GM18867 (cell line): Measurements from ENCODE around the gene PEMT.

Experiments used
- ATAC-seq: cut with Tn5 transposase; IDR thresholded peaks from one replicate; pipeline ENCODE4 v1.9.1; 2021; ENCODE audit warnings: mild to moderate bottlenecking, moderate library complexity; ENCODE audit not compliant: unreplicated experiment

The PEMT gene

DNA sequence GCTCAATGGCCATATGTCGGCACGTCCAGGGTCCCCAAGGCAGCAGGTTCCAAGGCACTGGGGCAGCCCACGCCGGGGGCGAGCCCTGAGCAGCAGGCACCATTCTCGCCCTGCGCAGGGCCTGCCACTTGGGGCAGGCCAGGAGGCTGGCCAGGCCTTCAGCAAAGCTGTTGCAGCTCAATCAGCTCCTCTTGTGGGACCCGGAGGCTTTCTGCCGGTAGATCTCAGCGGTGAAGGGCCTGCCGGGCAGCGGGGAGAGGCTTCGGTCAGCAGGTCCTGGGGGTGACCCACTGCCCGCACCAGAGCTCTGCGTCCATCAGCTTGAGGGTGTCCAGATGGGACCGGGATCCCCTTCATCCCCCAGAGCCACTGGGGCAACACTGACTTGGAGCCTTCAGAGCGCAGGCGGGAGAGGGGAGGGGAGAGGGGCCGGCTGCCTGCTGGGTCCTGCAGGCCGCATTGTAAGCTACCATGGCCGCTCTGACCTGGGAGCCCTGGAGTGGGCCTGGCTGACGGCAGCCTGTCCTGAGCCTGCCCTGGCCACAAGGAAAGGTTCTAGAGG lies 85.8 kb downstream of the PEMT start:
- no peak for ATAC-seq

DNA sequence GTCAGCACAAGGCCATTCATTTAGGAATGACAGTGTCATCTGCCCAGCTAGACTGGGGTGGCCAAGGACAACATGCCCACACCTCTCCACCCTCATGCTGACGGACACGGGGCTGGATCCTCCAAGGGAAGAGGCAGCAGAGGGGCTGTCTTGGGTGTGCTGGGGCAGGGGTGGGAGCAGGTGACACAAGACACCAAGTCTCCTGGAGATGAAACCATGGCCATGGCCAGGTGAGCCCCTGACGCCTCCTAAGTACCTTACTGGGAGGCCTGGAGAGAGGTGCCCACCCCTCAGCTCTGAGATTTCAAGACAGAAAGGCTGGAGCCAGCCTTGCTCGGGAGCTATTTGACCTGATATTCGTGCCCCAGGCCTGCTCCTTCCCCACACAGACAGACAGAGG lies 86.4 kb downstream of the PEMT start:
- no peak for ATAC-seq

DNA sequence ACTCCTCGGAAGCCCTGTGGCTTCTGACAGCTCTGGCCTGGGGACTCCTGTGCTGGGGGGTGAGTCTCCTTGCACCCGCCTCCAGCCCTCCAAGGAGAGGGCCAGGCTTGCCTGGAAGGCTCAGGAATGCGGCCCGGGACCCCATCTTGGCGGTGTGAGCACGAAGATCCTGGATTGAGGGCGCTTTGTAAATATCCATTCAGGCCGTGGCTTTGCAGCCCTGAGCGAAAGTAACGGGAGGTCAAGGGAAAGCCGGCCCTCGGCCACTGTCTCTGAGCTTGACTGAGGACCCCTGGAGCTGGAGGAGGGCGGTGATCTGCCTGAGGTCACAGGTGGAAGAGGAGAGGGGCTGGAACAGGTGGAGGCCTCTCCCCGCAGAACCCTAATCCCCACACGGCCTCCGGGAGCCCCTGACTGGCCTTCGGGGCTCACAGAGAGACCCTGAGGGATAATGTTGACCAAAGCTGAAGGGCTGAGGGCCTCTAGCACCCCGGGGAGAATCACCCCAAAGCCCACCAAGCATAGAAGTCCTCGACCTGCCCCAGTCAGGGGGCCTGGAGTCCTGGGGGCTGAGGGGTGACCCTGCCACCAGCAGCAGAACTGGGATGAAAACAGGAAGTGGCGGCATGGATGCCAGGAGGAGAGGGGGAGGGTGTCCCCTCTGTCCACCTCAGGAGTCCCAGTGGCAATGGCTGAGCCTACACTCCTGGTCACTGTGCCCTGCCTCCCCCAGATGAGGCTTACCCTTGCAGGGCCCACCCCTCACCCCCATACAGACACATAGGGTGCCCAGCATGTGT lies 87.0 kb downstream of the PEMT start:
- no peak for ATAC-seq

DNA sequence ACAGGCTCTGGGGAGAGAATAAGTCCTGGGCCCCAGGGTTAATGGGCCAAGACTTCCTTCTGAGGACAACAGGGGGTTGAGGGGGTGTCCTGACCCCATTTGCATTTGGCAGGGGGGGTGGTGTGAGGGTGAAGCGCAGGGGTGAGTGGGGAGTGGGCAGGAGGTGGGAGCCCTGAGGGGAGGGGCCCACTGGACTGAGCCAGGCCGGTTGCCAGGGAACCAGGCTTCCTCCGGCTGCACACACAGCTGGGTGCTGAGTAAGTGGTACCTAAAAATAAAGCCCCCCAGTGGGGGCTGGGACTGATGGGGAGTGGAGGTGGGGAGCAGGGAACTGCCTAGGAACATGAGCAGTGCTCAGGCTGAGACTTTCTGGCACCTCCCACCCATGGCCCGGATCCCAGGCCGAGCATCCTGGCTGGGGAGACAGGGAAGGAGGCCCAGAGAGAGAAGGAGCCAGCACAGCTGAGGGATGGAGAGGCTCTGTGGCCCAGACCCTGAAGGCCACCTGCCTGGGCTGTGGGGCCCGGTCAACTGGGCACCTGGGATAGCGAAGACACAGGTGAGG lies 87.9 kb downstream of the PEMT start:
- no peak for ATAC-seq

DNA sequence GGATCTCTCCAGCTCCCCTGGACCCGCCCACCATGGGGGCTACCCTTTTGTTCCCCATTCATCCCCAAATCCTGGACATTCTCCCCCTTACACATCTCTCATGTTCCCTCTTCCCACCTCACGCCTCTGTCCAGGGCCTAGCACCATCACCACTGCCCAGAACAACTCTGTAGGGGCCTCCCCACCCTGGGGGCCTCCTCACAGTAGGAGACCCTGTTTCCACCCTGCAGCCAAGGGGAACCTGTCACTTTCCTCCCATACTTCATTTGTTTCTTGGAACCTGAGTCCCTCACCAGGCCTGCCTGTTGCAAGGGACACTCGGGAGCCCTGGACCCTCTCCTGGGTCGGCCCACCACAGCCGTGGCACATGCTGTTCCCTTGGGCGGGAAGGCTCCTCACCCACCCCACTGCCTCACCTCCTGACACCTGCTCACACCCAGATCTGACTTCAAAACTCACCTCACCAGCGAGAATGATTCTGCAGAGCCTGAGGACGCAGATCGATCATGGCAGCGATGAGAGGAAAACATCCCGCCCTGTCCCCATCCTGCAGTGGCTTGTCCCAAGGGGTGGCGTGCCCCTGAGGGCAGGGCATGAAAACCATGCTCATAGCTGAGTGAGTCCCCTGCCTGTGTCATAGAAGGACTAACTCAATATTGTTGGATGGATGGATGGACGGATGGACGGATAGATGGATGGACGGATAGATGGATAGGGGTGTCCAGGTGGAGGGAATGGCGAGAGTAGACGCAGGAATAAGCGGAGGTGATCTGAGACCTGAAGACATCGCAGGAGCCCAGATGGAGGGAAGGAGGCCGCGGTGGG lies 88.6 kb downstream of the PEMT start:
- ATAC-seq: no peak

DNA sequence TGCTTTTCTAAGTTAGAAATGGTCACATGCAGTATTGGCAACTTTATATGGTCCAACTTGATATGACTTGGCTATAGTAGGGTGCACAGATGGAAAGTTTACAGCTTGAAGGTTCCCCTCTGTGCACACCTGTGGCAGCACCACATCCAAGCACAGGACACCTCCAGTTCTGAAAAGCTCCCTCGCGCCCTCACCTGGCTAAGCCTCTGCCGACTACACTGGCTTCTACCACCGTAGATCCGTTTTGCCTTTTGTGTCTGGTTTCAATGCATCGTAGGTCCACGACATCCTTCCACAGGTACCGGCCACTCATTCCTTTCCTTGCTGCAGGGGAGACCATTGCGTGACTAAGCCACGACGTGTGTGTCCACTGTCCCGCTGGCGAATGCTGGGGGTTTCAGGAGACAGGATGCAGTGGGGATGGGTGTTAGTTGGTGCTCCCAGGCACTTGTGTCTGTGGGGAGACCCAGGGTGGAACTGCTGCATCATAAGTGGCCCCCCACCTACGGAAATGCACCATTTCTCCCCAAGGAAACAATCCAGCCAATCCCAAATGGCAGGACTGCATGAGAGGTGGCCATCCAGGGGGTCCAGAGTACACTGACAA lies 90.4 kb downstream of the PEMT start:
- no peak for ATAC-seq

DNA sequence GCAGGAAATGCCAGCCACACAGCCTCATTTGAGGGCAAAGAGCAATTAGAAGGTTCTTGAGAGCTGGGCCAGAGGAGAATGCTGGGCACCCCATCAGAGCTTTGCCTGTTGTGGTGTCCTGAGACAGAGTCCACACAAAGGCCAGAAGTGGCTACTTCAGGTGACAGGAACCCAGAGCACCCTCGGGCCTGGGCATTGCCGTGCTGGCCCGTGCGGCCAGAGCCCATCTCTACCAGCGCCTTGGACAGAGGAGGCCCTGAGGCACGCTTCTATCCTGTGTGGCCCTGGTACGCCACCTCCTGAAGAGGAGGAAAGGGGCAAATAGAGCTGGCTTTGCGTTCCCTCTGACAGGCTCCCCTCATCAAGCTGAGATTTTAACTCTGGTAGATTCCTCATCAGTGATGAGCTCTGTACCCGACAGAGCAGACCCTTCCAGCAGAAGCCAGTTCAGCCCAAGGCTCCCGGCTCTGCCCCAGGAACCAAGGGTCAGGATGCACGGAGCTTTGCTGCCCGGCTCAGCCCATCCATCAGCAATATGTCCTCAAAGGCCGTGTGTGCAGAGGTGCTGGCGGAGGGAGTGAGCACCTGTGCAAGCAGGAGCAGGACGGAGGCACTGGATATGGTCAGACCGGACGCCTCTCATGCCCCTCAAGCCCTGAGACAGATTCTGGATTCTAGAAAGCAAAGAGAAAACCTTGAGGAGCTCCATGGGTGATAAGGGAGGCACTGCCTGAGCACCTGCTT lies 91.9 kb downstream of the PEMT start:
- no peak for ATAC-seq

DNA sequence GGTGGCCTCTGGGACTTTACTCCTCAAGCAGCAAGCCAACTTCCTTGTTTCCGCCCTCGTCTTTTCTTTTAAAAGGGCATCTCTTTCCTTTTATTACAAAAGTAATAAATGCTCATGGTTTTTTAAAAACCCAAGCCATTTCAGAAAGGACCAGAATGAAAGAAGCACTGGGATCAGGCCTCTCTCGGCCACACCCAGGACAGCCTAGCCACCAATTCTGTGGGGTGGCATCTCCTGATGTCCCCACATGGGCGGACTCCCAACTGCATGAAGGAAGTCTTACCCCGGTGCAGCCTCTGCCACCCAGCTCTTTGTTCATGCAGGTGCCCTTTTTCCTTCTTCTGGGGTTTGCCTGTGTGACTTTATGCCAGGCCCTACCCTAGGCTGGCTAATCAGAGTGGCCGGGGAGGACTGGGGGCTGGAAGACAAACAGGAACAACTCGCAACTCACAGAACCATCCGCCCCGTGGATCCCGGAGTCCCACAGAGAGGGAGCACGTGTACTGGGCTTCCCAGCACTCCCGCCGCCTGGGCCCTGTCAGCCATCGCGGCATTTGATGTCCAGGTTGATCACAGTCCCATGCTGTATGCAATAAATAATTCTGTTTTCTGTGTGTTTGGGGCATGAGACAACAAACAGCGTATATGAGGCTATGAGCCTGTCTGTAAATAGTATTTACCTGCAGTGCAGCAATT lies 92.8 kb downstream of the PEMT start:
- ATAC-seq: no peak

DNA sequence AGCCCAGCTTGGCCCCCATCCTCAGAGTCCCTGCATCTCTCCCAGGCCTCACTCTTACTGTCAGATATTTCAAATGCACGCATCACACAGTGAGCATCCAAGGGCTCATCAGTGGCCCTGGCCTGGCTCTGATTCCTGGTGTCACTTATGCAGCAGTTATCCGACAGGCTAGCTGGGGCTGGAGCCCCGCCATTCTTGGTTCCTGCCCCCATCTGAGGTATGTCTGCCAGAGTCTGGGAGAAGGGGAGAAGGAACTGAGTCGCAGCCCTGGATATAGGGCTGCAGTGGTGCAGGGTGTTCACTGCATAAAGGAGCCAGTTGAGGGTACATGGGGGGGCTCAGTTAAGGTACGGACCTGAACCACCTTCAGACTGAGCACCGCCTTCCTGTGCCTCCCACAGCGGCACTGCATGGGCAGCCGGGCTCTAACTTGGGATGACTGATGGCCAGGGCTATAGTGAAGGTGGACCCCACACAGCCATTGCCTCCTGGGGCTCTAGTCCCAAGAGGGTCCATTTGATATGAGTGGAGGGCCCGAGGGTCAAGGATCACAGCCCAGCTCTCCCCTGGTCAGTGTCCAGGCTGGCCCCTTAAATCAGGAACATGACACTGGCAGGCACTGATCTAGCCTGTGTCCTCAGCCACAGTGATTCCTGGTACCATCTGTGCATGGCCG lies 93.5 kb downstream of the PEMT start:
- no peak for ATAC-seq

DNA sequence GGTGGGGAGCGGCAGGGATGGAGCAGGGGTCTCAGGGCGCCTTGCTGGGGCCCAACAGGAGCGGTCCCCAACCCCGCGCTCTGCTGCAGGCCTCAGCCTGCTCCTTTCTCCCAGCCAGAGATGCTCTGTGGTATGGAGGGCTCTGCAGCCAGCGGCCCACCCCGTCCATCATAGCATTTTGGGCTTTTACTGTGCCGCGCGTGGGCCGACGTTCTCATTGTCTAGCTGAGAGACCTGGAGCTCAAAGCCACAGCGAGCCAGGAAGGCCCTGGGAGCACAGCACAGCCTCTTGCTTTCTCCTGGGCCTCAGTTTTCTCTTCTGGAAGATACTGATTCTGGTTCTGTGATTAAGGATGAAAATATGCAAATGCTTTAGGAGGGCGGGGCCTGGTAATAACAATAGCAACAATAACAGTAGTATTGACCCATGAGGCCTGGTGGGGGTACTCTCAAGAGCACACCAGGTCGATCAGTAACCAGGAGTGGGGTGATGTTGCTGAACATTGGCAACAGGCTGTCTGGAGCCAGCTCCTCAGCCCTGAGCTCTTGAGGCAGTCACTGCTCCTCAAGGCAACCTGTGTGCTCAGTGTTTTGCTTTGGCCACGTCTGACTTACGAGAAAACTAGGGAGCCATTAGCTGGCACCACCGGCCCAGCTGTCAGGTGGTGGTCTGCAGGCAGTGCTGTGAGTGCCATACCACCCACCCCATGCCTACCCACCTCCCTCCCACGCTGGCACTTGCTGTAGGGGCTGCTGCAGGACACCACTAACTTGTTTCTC lies 94.3 kb downstream of the PEMT start:
- no peak for ATAC-seq

DNA sequence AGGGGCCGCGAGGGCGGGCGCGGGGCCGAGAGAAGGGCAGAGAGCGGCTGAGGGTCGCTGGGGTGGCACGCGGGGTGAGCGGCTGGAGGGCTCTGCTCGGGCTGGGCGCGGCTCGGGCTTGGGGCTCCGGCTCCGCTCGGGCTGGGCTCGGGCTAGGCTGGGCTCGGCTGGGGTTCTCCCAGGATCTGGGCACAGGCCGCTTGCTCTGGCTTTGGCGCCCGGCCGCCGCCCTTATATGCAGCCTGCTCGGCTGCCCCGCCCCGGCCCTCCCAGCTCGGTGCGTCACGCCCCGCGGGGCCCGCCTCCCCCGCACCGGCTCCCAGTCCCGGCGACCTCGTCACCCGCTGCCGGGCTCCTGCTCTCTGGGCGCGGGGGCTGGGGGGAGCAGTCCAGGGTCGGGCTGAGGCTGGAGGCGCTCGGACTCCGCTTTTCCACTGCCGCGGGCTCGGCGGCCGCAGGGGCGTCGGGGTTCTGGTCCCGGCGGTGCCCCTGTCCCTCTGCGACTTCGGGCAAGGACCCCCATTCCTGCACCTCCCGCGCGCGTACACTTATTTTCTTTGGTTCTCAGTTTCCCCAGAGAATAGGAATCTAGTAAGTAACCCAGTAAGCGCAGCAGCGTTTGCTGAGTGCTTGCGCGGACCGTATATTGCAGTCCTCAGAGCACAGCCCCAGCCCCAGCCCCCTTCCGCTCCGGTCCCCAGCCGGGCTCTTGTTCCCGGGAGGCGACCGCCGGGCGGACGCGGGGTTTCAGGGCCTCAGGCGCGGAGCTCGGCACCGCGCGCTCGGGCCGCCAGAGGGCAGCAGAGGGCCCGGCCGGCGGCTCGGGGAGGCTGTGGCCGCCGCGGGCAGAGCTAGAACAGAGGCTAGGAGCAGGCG lies 95.1 kb downstream of the PEMT start, which contains the start of gene RASD1:
TSS of gene RASD1 (minus strand) at position 207 of the 876 bp plus-strand sequence. CDS start 214 bp downstream, outside the sequence.
- peak; percentile 72 for ATAC-seq

DNA sequence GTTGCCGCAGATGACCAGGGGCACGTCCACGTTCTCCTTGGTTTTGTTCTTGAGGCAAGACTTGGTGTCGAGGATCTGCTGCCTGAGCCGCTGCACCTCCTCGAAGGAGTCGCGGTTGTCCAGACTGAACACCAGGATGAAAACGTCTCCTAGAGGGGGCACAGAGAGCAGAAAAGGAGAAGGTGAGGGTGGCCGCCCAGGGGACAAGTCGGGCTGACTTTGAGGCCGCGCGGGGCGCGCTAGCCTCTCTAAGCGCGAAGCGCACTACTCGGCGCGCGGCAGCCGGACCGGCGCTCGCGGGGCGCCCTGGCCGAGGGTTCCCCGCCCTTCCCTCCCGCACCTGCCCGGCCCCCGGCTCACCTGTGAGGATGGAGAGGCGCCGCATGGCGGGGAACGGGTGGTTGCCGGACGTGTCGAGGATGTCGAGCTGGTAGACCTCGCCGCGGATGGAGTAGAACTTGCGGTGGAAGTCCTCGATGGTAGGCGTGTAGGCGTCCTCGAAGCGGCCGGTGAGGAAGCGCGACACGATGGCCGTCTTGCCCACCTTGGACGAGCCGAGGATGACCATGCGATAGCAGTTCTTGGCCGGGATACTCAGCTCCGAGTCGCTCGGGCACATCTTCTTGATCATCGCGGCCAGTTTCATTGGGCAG lies 95.8 kb downstream of the PEMT start:
- no peak for ATAC-seq

DNA sequence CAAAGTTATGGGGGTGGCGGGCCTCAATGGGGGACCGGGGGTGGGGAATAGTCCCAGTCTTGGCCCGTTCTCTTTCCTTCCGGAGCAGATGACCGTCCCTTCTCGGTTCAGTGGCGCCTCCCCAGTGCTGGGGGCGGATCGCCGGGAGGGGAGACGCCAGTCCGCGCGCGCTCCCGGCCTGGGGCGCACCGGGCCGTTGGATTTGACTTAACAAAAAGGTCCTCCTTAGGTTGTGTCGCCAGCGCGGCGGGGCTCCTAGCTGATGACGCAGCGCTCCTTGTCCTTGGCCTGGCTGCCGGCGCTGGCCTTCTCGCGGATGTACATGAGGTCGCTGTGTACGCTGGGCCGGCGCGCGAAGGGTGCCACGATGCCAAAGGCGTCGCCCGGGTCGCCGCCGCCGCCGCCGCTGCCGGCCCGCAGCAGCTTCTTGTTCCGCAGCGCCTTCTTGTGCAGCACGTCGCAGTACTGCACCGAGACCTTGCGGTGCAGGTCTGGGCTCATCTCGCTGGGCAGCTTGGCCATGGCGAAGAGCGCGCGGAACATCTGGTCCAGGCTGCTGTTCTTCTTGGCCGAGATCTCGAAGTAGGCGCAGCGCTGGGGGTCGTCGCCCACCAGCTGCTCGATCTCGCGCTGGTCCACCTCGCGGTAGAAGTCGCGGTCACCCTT lies 96.5 kb downstream of the PEMT start:
- ATAC-seq: no peak

DNA sequence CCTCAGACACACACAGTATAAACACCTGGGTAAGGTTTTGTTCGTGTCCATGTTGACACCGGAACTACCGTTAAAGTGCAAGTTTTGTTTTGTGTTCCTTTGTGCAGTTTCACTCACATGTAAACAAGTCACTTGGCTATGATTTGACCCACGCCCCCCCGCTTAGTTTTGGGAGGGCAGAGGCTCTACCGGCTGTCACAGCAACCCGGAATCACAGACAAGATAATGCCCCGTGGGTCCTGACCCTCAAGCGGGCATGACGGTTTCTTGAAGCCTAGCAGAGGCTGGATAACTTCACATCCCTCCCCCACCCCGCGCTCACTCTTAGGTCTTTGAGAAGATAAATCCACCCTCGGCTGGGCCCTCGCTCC lies 97.0 kb downstream of the PEMT start:
- ATAC-seq: no peak

DNA sequence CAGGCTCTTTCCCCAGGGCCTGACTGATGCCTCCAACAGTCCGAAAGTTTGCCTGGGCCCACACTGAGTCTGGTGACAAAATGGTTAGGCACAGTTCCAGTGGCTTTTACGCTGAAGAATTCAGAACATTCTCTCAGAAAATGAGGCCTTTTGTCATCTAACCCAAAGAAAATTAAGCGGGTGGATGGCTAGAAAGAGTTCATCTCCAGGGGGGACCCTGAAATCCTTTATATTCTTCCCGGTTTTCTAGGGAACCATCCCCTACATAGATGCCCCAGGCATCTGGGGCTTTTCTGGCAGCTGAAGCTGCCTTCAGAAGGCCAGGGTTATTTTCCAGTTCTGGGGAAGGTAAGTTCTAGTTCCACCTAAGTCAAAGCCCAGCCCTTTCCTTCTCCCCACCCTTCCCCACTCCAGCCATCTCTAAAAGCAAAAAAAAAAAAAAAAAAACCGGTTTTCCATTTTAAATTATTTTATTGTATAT lies 97.5 kb downstream of the PEMT start:
- ATAC-seq: no peak

DNA sequence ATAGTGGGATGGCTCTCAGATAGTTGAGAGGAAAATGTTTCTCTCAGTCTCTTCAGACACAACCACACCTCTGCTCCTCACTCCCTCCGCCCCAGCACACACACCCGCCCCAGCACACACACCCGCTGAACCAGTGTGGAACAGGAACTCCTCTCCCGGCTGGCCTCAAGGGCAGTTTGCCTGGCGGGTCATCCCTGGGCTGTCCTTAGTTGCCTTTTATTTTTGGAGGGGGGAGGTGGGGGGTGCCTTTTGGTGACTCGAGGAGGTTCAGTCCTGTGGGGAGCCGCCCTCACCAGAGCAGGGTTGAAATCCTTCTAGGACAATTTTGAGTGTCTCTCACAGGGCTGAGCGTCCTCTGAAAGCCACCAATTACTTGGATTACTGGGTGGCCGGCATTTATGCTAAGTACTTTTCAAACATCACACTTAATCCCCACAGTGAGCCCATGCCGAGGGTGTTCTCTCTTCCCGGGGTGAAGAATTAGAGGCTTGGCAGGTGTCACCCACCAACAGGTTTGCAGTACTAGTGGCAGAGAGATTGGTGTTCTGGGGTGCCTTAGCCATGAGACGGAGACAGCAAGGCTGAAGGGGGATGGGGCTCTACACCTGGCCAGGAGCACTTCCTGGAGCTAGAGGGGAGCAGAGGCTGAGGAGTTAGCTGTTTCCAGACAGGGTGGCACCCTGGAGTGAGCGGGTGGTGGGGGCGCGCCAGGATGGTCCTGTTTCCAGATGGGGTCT lies 98.1 kb downstream of the PEMT start:
- ATAC-seq: no peak
